HepG2 (cell line): Measurements from ENCODE around the gene ARVCF. TPM values are rescaled to one million over a fixed set of nuclear protein-coding genes. Genes with fewer than 3 reads are reported as not detected.

Experiments
- ARID5B ChIP-seq: IDR thresholded peaks from 2 replicates; pipeline ENCODE4 v1.4.0; 2020; ENCODE audit warnings: mild to moderate bottlenecking, missing genetic modification reagents
- ATAD3A ChIP-seq: sonication (generic); formaldehyde crosslinking; IDR thresholded peaks from 2 replicates; pipeline ENCODE4 v1.4.0; 2020; ENCODE audit warnings: missing genetic modification reagents
- BCL3 ChIP-seq: sonication (generic); formaldehyde crosslinking; IDR thresholded peaks from 2 replicates; pipeline ENCODE4 v1.5.1; 2020; ENCODE audit warnings: mild to moderate bottlenecking, missing genetic modification reagents, moderate library complexity
- RBFOX2 ChIP-seq: fragments of 200-400 bp; formaldehyde crosslinking; IDR thresholded peaks from 2 replicates; pipeline ENCODE4 v1.6.1; 2017; ENCODE audit warnings: low read depth, mild to moderate bottlenecking, low read length
- TFDP1 ChIP-seq: IDR thresholded peaks from 2 replicates; pipeline ENCODE4 v1.6.1; 2016; ENCODE audit warnings: missing compliant biosample characterization, missing genetic modification reagents, borderline replicate concordance
- ZNF24 ChIP-seq: fragments of 450-650 bp; IDR thresholded peaks from 2 replicates; pipeline ENCODE4 v1.6.1; 2017; ENCODE audit warnings: antibody characterized with exemption, mild to moderate bottlenecking
- ZNF326 ChIP-seq: sonication (generic); formaldehyde crosslinking; IDR thresholded peaks from 2 replicates; pipeline ENCODE4 v1.4.0; 2020; ENCODE audit warnings: missing genetic modification reagents, borderline replicate concordance
- ZNF354B ChIP-seq: sonication (generic); formaldehyde crosslinking; IDR thresholded peaks from 2 replicates; pipeline ENCODE4 v1.8.0; 2022; ENCODE audit warnings: mild to moderate bottlenecking, missing genetic modification reagents
- ZNF556 ChIP-seq: sonication (generic); formaldehyde crosslinking; IDR thresholded peaks from 2 replicates; pipeline ENCODE4 v1.4.0; 2020; ENCODE audit warnings: mild to moderate bottlenecking, missing genetic modification reagents, borderline replicate concordance
- ZNF619 ChIP-seq: sonication (generic); formaldehyde crosslinking; IDR thresholded peaks from 2 replicates; pipeline ENCODE4 v1.4.0; 2020; ENCODE audit warnings: mild to moderate bottlenecking, missing genetic modification reagents
- polyA plus RNA-seq, 8 experiments: library from polyadenylated mRNA; depleted of rRNA in 3 of 8; stranded (reverse) in 7 of 8; unstranded in 1 of 8; fragments of >200 nt; fragmentation: Illumina TruSeq in 4 of 8; extraction: Trizol in 4 of 8; gene quantifications; 2 replicates each; pipeline versions ENCODE4 v1.2.1 to v1.2.3, GENCODE V29; 2011 to 2016; ENCODE audit warnings: low read depth in 4 of 8, missing spikeins in 1 of 8, mixed read lengths in 1 of 8; ENCODE audit not compliant: insufficient read depth in 1 of 8
- total RNA-seq, 5 experiments: library from RNA; depleted of rRNA; stranded (reverse); fragments of >200 nt; fragmentation: Illumina TruSeq; extraction: Trizol; gene quantifications; 2 replicates each; pipeline ENCODE4 v1.2.3, GENCODE V29; 2016; ENCODE audit warnings: low read depth in 1 of 5
- TF ChIP-seq, protein P1 (sequence below): sonication (generic); formaldehyde crosslinking; IDR thresholded peaks from 2 replicates; pipeline ENCODE4 v1.5.1; 2020; ENCODE audit warnings: mild to moderate bottlenecking, missing genetic modification reagents, moderate library complexity
- TF ChIP-seq, protein P2 (sequence below): sonication (generic); formaldehyde crosslinking; IDR thresholded peaks from 2 replicates; pipeline ENCODE4 v1.5.0; 2020; ENCODE audit warnings: mild to moderate bottlenecking, missing genetic modification reagents
- TF ChIP-seq, protein P3 (sequence below): sonication (generic); formaldehyde crosslinking; IDR thresholded peaks from 2 replicates; pipeline ENCODE4 v1.5.0; 2020; ENCODE audit warnings: missing genetic modification reagents

ARVCF gene
- total and polyA plus RNA-seq, 2 of the 13 experiments (the other 11 are each of a cell fraction or from before 2014, with no cell fraction given): 16.4 to 17.7 TPM

DNA sequence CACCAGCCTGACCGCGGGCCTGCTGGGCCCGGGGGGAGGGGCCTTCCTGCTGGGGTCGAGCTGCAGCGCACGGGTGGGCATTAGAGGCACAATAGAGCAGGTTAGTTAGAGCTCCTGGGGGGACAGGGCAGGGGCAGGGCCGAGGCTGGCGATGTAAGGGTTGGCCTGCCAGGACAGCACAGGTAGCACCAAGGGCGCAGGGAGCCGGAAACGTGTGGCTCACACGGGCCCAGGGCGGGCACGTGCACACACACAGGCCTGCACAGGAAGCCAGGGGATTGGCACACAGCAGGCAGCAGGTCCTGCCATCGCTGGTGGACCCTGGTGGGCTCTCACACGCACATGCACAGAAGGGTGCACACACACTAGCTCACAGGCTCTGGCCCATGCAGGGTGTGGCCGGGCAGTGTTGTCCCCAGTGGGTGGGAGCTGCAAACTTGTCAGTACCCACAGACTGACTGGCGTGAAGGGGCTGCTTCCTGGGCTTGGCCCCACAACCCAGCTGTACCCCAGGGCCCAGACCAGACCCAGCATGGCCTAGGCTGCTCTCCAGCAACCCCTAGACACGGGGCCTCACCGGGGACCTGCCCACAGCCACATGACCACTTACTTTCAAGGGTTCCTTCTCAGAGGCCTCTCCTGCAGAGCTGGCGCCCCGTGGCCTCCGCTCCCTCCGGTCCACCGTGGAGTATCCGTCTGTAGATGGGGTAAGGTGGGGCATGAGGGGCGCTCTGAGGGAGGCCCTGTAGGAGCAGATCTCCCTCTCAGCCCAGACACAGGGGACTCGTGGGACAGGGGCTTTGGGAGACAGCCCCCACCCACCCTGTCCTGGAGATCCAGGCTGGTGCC lies 45.1 kb downstream of the ARVCF start (continued):
- TF ChIP-seq TFDP1 (CRISPR knock-in tag) (peak; percentile 7; the same call in 1 of the 2 replicates), ZNF326 (CRISPR knock-in tag) (peak; percentile 55; the same call in 1 of the 2 replicates), ZNF354B (CRISPR knock-in tag) (no peak), ZNF24 (no peak), BCL3 (CRISPR knock-in tag) (no peak; the same call in 1 of the 2 replicates), RBFOX2 (peak; percentile 78), ARID5B (no peak), ZNF619 (CRISPR knock-in tag) (no peak), ZNF556 (CRISPR knock-in tag) (0 out of 2 replicates have a peak, but pooled peaks have one; percentile 12), ATAD3A (CRISPR knock-in tag) (no peak)
- TF ChIP-seq, protein P1, sequence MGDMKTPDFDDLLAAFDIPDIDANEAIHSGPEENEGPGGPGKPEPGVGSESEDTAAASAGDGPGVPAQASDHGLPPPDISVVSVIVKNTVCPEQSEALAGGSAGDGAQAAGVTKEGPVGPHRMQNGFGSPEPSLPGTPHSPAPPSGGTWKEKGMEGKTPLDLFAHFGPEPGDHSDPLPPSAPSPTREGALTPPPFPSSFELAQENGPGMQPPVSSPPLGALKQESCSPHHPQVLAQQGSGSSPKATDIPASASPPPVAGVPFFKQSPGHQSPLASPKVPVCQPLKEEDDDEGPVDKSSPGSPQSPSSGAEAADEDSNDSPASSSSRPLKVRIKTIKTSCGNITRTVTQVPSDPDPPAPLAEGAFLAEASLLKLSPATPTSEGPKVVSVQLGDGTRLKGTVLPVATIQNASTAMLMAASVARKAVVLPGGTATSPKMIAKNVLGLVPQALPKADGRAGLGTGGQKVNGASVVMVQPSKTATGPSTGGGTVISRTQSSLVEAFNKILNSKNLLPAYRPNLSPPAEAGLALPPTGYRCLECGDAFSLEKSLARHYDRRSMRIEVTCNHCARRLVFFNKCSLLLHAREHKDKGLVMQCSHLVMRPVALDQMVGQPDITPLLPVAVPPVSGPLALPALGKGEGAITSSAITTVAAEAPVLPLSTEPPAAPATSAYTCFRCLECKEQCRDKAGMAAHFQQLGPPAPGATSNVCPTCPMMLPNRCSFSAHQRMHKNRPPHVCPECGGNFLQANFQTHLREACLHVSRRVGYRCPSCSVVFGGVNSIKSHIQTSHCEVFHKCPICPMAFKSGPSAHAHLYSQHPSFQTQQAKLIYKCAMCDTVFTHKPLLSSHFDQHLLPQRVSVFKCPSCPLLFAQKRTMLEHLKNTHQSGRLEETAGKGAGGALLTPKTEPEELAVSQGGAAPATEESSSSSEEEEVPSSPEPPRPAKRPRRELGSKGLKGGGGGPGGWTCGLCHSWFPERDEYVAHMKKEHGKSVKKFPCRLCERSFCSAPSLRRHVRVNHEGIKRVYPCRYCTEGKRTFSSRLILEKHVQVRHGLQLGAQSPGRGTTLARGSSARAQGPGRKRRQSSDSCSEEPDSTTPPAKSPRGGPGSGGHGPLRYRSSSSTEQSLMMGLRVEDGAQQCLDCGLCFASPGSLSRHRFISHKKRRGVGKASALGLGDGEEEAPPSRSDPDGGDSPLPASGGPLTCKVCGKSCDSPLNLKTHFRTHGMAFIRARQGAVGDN (CRISPR knock-in tag): peak; percentile 97
- TF ChIP-seq, protein P2, sequence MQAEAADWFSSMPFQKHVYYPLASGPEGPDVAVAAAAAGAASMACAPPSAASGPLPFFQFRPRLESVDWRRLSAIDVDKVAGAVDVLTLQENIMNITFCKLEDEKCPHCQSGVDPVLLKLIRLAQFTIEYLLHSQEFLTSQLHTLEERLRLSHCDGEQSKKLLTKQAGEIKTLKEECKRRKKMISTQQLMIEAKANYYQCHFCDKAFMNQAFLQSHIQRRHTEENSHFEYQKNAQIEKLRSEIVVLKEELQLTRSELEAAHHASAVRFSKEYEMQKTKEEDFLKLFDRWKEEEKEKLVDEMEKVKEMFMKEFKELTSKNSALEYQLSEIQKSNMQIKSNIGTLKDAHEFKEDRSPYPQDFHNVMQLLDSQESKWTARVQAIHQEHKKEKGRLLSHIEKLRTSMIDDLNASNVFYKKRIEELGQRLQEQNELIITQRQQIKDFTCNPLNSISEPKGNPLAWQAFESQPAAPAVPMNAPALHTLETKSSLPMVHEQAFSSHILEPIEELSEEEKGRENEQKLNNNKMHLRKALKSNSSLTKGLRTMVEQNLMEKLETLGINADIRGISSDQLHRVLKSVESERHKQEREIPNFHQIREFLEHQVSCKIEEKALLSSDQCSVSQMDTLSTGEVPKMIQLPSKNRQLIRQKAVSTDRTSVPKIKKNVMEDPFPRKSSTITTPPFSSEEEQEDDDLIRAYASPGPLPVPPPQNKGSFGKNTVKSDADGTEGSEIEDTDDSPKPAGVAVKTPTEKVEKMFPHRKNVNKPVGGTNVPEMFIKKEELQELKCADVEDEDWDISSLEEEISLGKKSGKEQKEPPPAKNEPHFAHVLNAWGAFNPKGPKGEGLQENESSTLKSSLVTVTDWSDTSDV (CRISPR knock-in tag): 0 out of 2 replicates have a peak, but pooled peaks have one; percentile 13
- TF ChIP-seq, protein P3, sequence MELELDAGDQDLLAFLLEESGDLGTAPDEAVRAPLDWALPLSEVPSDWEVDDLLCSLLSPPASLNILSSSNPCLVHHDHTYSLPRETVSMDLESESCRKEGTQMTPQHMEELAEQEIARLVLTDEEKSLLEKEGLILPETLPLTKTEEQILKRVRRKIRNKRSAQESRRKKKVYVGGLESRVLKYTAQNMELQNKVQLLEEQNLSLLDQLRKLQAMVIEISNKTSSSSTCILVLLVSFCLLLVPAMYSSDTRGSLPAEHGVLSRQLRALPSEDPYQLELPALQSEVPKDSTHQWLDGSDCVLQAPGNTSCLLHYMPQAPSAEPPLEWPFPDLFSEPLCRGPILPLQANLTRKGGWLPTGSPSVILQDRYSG (CRISPR knock-in tag): no peak
